GM21786 (cell line): ENCODE measurements around the gene TSPAN3.

Experiments
- ATAC-seq: cut with Tn5 transposase; IDR thresholded peaks from one replicate; pipeline ENCODE4 v1.9.1; 2021; ENCODE audit not compliant: unreplicated experiment

TSPAN3 gene

DNA sequence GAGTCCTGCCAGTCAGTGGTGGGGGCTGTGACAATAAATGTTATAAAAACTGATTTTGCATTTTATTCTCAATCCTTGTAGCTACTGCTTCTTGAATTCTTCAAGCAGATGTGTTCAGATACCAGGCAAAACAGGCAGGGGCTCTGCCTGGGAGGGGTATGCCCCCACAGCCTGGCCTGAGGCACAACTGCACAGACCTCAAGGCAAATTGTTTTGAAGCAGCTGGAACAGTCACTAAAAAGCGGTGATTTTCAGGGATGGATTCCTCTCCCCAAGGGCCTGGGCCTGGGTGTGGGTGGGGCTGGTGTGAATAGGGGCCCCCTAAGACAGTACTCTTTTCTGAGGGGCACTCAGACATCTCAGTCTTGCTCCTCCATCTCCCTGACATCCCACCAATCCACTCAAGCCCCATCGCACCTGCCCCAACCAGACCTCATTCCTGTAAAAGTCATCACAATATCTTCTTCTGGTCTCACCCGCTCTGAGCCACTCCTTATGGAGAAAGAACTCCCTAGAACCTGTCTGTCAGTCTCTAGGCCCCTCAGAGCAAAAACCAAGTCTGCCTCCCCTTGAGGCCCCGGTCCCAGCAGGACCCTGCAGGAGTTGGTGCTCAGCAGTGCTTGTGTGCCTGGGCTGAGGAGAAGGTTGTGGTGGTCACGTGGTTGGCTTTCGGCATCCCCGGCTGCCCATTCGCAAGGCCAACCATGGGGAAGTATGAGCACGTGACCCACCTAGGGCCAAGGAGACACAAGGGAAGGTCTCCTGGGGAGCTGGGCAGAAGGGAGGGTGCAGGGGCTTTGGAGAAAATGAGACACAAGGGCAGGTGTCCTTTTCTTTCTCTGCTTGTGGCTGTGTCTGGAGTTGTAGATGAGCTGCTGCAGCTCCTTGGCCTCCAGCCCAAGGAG is 78.9 kb downstream of the TSPAN3 start:
- ATAC-seq, result no peak
